GM23338 (cell line): ENCODE data around the gene CD44. TPM values are rescaled to one million over a fixed set of nuclear protein-coding genes. Genes with fewer than 3 reads are reported as not detected.

Source experiments
- ATAC-seq: fragments of 200-7000 bp; cut with Tn5 transposase; 3 replicates; pipeline ENCODE4 v1.9.1; 2020
- DNase-seq: peaks from one replicate; pipeline ENCODE4 v3.0.0-alpha.2; 2015; ENCODE audit warnings: low spot score
- H2AFZ ChIP-seq: fragments of 200-600 bp; sonication (generic); 2 replicates; pipeline ENCODE4 v1.8.0; 2016; ENCODE audit warnings: antibody characterized with exemption, mild to moderate bottlenecking, moderate library complexity
- H3F3A ChIP-seq: fragments of 200-600 bp; sonication (generic); replicated peaks from 2 replicates; pipeline ENCODE4 v1.8.0; 2017; ENCODE audit warnings: antibody characterized with exemption, mixed run types, low read depth
- H3K27ac ChIP-seq: fragments of 200-600 bp; sonication (generic); 2 replicates; pipeline ENCODE4 v1.6.1; 2016; ENCODE audit warnings: low read depth
- H3K27me3 ChIP-seq: fragments of 200-600 bp; sonication (generic); 2 replicates; pipeline ENCODE4 v1.8.0; 2016; ENCODE audit warnings: mild to moderate bottlenecking, mixed run types, moderate library complexity; ENCODE audit not compliant: insufficient read depth
- H3K36me3 ChIP-seq: fragments of 200-600 bp; sonication (generic); 2 replicates; pipeline ENCODE4 v1.8.0; 2016; ENCODE audit warnings: mild to moderate bottlenecking; ENCODE audit not compliant: insufficient read depth
- H3K4me1 ChIP-seq: fragments of 200-600 bp; sonication (generic); 2 replicates; pipeline ENCODE4 v1.8.0; 2016; ENCODE audit warnings: mild to moderate bottlenecking, moderate library complexity; ENCODE audit not compliant: insufficient read depth
- H3K4me2 ChIP-seq: fragments of 200-600 bp; sonication (generic); 2 replicates; pipeline ENCODE4 v1.7.1; 2017; ENCODE audit warnings: mixed run types
- H3K4me3 ChIP-seq: fragments of 200-600 bp; sonication (generic); 2 replicates; pipeline ENCODE4 v1.6.1; 2016; ENCODE audit warnings: mixed run types
- H3K79me2 ChIP-seq: fragments of 200-600 bp; sonication (generic); replicated peaks from 2 replicates; pipeline ENCODE4 v1.8.0; 2017; ENCODE audit warnings: mild to moderate bottlenecking; ENCODE audit not compliant: insufficient read depth
- H3K9me2 ChIP-seq: fragments of 200-600 bp; sonication (generic); 2 replicates; pipeline ENCODE4 v1.8.0; 2017; ENCODE audit not compliant: insufficient read depth
- H4K20me1 ChIP-seq: fragments of 200-600 bp; sonication (generic); replicated peaks from 2 replicates; pipeline ENCODE4 v1.8.0; 2017; ENCODE audit warnings: mild to moderate bottlenecking; ENCODE audit not compliant: insufficient read depth
- H3K27ac Mint-ChIP-seq: 2 replicates; pipeline ENCODE4 v1.8.0; 2020; ENCODE audit warnings: inconsistent platforms, mild to moderate bottlenecking, moderate library complexity, mixed read lengths
- H3K27me3 Mint-ChIP-seq: 3 replicates; pipeline ENCODE4 v1.8.0; 2022; ENCODE audit warnings: low read depth, mild to moderate bottlenecking, moderate library complexity, mixed read lengths, inconsistent platforms; ENCODE audit not compliant: insufficient read depth, poor library complexity
- H3K36me3 Mint-ChIP-seq: 3 replicates; pipeline ENCODE4 v1.8.0; 2021; ENCODE audit warnings: low read depth, mild to moderate bottlenecking, inconsistent platforms, moderate library complexity, mixed read lengths
- H3K4me1 Mint-ChIP-seq: 3 replicates; pipeline ENCODE4 v1.8.0; 2020; ENCODE audit warnings: mild to moderate bottlenecking, inconsistent platforms, mixed read lengths
- H3K4me3 Mint-ChIP-seq: 3 replicates; pipeline ENCODE4 v1.8.0; 2021; ENCODE audit warnings: moderate library complexity, mild to moderate bottlenecking, inconsistent platforms, mixed read lengths
- H3K9me3 Mint-ChIP-seq: 3 replicates; pipeline ENCODE4 v1.8.0; 2020; ENCODE audit warnings: moderate library complexity, mild to moderate bottlenecking, inconsistent platforms, mixed read lengths
- CREB1 ChIP-seq: fragments of 250-450 bp; sonication (Bioruptor Pico); IDR thresholded peaks from 2 replicates; pipeline ENCODE4 v1.5.0; 2020; ENCODE audit warnings: low read depth, mild to moderate bottlenecking, moderate library complexity
- CTCF ChIP-seq, 2 experiments: fragments of 200-600 bp in 1 of 2; sonication (generic) in 1 of 2; conservative IDR thresholded peaks; 2 replicates each; pipeline versions ENCODE4 v1.5.1 to v1.6.1; 2016 to 2017; ENCODE audit warnings: antibody characterized with exemption in 2 of 2, low read depth in 2 of 2, mild to moderate bottlenecking in 2 of 2, moderate library complexity in 1 of 2
- ETS1 ChIP-seq: IDR thresholded peaks from 2 replicates; pipeline ENCODE4 v1.6.1; 2016; ENCODE audit warnings: antibody characterized with exemption
- EZH2 ChIP-seq: fragments of 200-600 bp; sonication (generic); IDR thresholded peaks from one replicate; pipeline ENCODE4 v1.8.0; 2017; ENCODE audit warnings: antibody characterized with exemption, mild to moderate bottlenecking, low read depth; ENCODE audit not compliant: unreplicated experiment
- EZH2phosphoT487 ChIP-seq: fragments of 200-600 bp; sonication (generic); IDR thresholded peaks from one replicate; pipeline ENCODE4 v1.8.1; 2018; ENCODE audit warnings: antibody characterized with exemption; ENCODE audit not compliant: unreplicated experiment
- JUNB ChIP-seq: IDR thresholded peaks from one replicate; pipeline ENCODE4 v1.6.1; 2016; ENCODE audit warnings: antibody characterized with exemption; ENCODE audit not compliant: unreplicated experiment
- NANOG ChIP-seq: IDR thresholded peaks from 2 replicates; pipeline ENCODE4 v1.6.1; 2016; ENCODE audit warnings: antibody characterized with exemption, borderline replicate concordance
- POLR2AphosphoS5 ChIP-seq: IDR thresholded peaks from 2 replicates; pipeline ENCODE4 v1.6.1; 2016; ENCODE audit warnings: antibody characterized with exemption, low read depth
- REST ChIP-seq: IDR thresholded peaks from one replicate; pipeline ENCODE4 v1.6.1; 2018; ENCODE audit warnings: antibody characterized with exemption; ENCODE audit not compliant: unreplicated experiment
- STAT1 ChIP-seq: IDR thresholded peaks from one replicate; pipeline ENCODE4 v1.6.1; 2016; ENCODE audit warnings: antibody characterized with exemption; ENCODE audit not compliant: unreplicated experiment
- ZNF114 ChIP-seq: fragments of 250-450 bp; sonication (Bioruptor Pico); IDR thresholded peaks from 2 replicates; pipeline ENCODE4 v1.5.0; 2020; ENCODE audit warnings: mild to moderate bottlenecking, moderate library complexity
- ZNF331 ChIP-seq: fragments of 250-450 bp; sonication (Bioruptor Pico); IDR thresholded peaks from 2 replicates; pipeline ENCODE4 v1.5.0; 2020; ENCODE audit warnings: low read depth, mild to moderate bottlenecking, moderate library complexity
- ZNF462 ChIP-seq: fragments of 250-450 bp; sonication (Bioruptor Pico); IDR thresholded peaks from 2 replicates; pipeline ENCODE4 v1.5.0; 2020; ENCODE audit warnings: mild to moderate bottlenecking, moderate library complexity
- polyA plus RNA-seq: library from polyadenylated mRNA; unstranded; fragments of >200 nt; fragmentation: Nextera tagmentation; extraction: Ambion mirVana; gene quantifications from 2 replicates; pipeline ENCODE4 v1.2.1, GENCODE V29; 2016
- total RNA-seq: library from RNA; depleted of rRNA; stranded (reverse); fragments of >200 nt; shearing (Covaris generic); gene quantifications from 2 replicates; pipeline ENCODE4 v1.2.3, GENCODE V29; 2014

The CD44 gene
- total and polyA plus RNA-seq, 2 experiments from 2014 or later = 4.0 to 10.1 TPM

- Histone ChIP-seq H3K4me1 (peaks cover 23% of the 10 kb centered on the region), H4K20me1 (no peaks in the 10 kb centered on the region), H3F3A (no peaks in the 10 kb centered on the region), H3K9me2 (peaks cover 23% of the 10 kb centered on the region), H2AFZ (no peak overlapping the region), H3K79me2 (no peaks in the 10 kb centered on the region), H3K27ac (no peak overlapping the region), H3K36me3 (no peaks in the 10 kb centered on the region), H3K27me3 (no peaks in the 10 kb centered on the region), H3K4me2 (0 out of 2 replicates have a peak overlapping the region, but pooled peaks have one; percentile 15), H3K4me3 (no peak overlapping the region)
- no peak overlapping the region for H3K27ac Mint-ChIP-seq
- no peak for TF ChIP-seq EZH2phosphoT487
- TF ChIP-seq POLR2AphosphoS5 = no peak
- no peak for TF ChIP-seq NANOG
- no peak for TF ChIP-seq ETS1
- TF ChIP-seq CREB1 (CRISPR knock-in tag) = no peak
- TF ChIP-seq EZH2 = no peak
- TF ChIP-seq STAT1 = no peak
- TF ChIP-seq ZNF331 (CRISPR knock-in tag) = no peak
- no peak for TF ChIP-seq CTCF (conservative IDR thresholded peaks at IDR 0.05; ENCODE audit: low read depth in 2 of 2)
- no peak for TF ChIP-seq JUNB
- TF ChIP-seq ZNF114 (CRISPR knock-in tag) = no peak
- TF ChIP-seq ZNF462 (CRISPR knock-in tag) = no peak
- TF ChIP-seq REST = no peak
- H3K27me3 Mint-ChIP-seq = no peaks in the 10 kb centered on the region
- H3K4me3 Mint-ChIP-seq = no peak overlapping the region
- ATAC-seq = no peak
- peaks cover 21% of the 10 kb centered on the region for H3K4me1 Mint-ChIP-seq
- peaks cover 4% of the 10 kb centered on the region; the same call in 2 of the 3 replicates for H3K9me3 Mint-ChIP-seq
- H3K36me3 Mint-ChIP-seq = no peaks in the 10 kb centered on the region
- DNase-seq = no peak
Measured at GRCh38 chr11:35207471-35208403, 68.8 kb downstream of the CD44 start.
